Lung (tissue), 12 donors: ENCODE measurements around the gene ART1. TPM values are rescaled to one million over a fixed set of nuclear protein-coding genes. Genes with fewer than 3 reads are reported as not detected.

Experiments
- ATAC-seq: fragments of 200-7000 bp; cut with Tn5 transposase; one replicate; pipeline ENCODE4 v1.9.1; 2020; ENCODE audit warnings: moderate number of reproducible peaks; ENCODE audit not compliant: insufficient read depth, low FRiP score
- DNase-seq, 3 donors: peaks; one replicate each; pipeline ENCODE4 v3.0.0-alpha.2; 2013 to 2017
- H3K27ac ChIP-seq, 2 donors: one replicate each; pipeline ENCODE4 v1.5.1; 2013; ENCODE audit warnings: mild to moderate bottlenecking in 2 of 2, moderate library complexity in 2 of 2, control low read depth in 1 of 2, inconsistent platforms in 1 of 2, low read depth in 1 of 2, low read length in 1 of 2
- H3K27me3 ChIP-seq, 3 donors: one replicate each; pipeline ENCODE4 v1.5.1; 2013; ENCODE audit warnings: low read length in 2 of 3; ENCODE audit not compliant: control insufficient read depth in 3 of 3, insufficient read depth in 3 of 3
- H3K36me3 ChIP-seq, 4 donors: one replicate each; pipeline ENCODE4 v1.5.1; 2013; ENCODE audit warnings: low read length in 4 of 4, mild to moderate bottlenecking in 1 of 4, moderate library complexity in 1 of 4; ENCODE audit not compliant: control insufficient read depth in 4 of 4, insufficient read depth in 4 of 4
- H3K4me1 ChIP-seq, 5 donors: one replicate each; pipeline ENCODE4 v1.5.1; 2013; ENCODE audit warnings: low read length in 5 of 5, mild to moderate bottlenecking in 2 of 5, moderate library complexity in 1 of 5; ENCODE audit not compliant: control insufficient read depth in 5 of 5, insufficient read depth in 5 of 5
- H3K4me3 ChIP-seq: one replicate; pipeline ENCODE4 v1.5.1; 2013; ENCODE audit warnings: mild to moderate bottlenecking, control low read depth, moderate library complexity
- H3K9ac ChIP-seq, 2 donors: one replicate each; pipeline ENCODE4 v1.5.1; 2013; ENCODE audit warnings: low read length in 2 of 2, control low read depth in 1 of 2; ENCODE audit not compliant: insufficient read depth in 1 of 2
- H3K9me3 ChIP-seq, 4 donors: one replicate each; pipeline ENCODE4 v1.5.1; 2013; ENCODE audit warnings: low read length in 3 of 4, mild to moderate bottlenecking in 1 of 4, moderate library complexity in 1 of 4; ENCODE audit not compliant: control insufficient read depth in 4 of 4, insufficient read depth in 3 of 4
- CTCF ChIP-seq: IDR thresholded peaks from 2 replicates; pipeline ENCODE4 v1.5.1; 2012; ENCODE audit warnings: mild to moderate bottlenecking; ENCODE audit errors: control extremely low read depth, extremely low read depth
- WGBS, 2 donors: extraction: QIAGEN DNeasy Blood & Tissue Kit; methylation state at CpG; one replicate each; pipeline ENCODE4 v1.1.7; 2013; 5-methylcytosine and 5-hydroxymethylcytosine counted together
- polyA plus RNA-seq, 2 donors: library from polyadenylated mRNA; stranded (reverse); fragments of 200-250 nt; gene quantifications; one replicate each; pipeline ENCODE4 v1.2.1, GENCODE V29; 2013
- total RNA-seq, 2 donors: library from RNA; depleted of rRNA in 1 of 2; stranded (reverse); fragments of >200 nt in 1 of 2; gene quantifications; one replicate each; pipeline ENCODE4 v1.2.1, GENCODE V29; 2014 to 2021
- donor health status: control.
- donor health status: control.
- donor health status: Bipolar disorder and iron deficiency.
- donor health status: healthy.
- donor health status: DM: yes; HTN: yes; CAD: no.

ART1 gene
- total and polyA plus RNA-seq, 4 donors, result 0.14 to 0.80 (median 0.68) TPM; not detected in 1

DNA sequence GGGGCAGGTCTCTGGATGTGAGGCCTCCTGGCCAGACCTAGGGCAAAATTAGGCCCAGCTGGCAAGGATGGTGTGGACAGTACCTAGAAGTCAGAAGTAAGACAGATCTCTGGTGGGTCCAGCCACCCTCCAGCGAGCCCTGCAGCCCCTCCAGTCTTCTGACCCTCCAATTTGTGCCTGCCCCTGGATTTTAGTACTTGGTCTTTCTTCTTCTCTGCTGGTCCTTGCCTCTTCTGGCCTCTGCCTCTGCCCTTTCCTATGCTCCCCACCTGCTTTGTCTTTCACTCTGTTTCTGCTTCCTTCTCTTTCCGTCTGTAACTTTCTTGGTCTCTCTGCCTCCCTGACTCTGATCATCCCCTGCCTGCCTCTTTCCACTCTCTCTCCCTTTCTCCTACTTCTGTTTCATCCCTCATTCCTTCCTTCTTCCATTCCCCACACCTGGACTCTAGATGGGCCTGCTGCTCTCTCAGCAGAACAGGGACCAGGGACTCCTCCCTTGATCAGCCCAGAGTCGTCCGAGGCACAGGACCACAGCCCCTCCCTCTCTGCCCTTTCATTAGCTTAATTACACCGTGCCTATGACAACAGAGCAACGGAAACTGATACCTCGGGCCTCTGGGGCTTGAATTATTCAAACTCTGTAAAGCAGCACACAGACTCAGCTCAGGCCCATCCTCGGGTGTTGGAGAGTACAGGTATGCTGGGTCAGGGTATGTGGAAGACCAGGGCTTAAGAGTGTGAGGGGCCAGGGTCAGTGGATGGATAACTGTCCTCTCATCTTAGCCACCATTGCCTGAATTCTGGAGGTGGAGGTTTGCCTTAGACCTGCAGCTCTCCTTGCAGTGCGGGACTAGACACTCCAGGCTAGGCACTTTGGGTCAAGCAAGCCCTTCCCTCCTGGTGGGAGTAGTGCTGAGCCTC, 26.7 kb downstream of the ART1 start, which contains the start of gene CHRNA10:
Gene CHRNA10, minus strand, starts transcription at position 51 of the 921 bp plus-strand sequence. CDS start 72 bp downstream, outside the sequence.
- peaks cover 26 to 59% (median 43%) of the 10 kb centered on the region in 4 donors for H3K36me3 ChIP-seq

GRCh38 chr11:3674189-3674588, 29.3 kb downstream of the ART1 start:
- H3K9ac ChIP-seq, result no peak overlapping the region
- no peak overlapping the region for H3K4me3 ChIP-seq
- H3K36me3 ChIP-seq, result peaks cover 37 to 61% (median 51%) of the 10 kb centered on the region in 4 donors
- no peaks in the 10 kb centered on the region for H3K4me1 ChIP-seq
- H3K9me3 ChIP-seq, result peaks cover 0 to 5% (median 0%) of the 10 kb centered on the region in 4 donors
- no peak for ATAC-seq
- no peak for TF ChIP-seq CTCF
- H3K27me3 ChIP-seq, result no peaks in the 10 kb centered on the region
- H3K27ac ChIP-seq, result no peak overlapping the region
- DNase-seq, result no peak
- WGBS, 2 donors, result 93 to 96% methylated on average over 1 of the region's 1 CpG

More for the DNA sequence above, 26.7 kb downstream of the ART1 start, which contains the start of gene CHRNA10:
- ATAC-seq (no peak), DNase-seq (no peak)
- peaks cover 0 to 5% (median 0%) of the 10 kb centered on the region in 4 donors for H3K9me3 ChIP-seq
- H3K27ac ChIP-seq, result no peak within 1 kb of the TSS
- no peaks in the 10 kb centered on the region for H3K27me3 ChIP-seq
- no peaks in the 10 kb centered on the region for H3K4me1 ChIP-seq
- no peak within 1 kb of the TSS for H3K4me3 ChIP-seq
- 84 to 91% methylated on average over 9 of the region's 9 CpGs for WGBS, 2 donors
- no peak for TF ChIP-seq CTCF
- H3K9ac ChIP-seq, result no peak within 1 kb of the TSS

GRCh38 chr11:3675971-3676370, 31.0 kb downstream of the ART1 start:
- Histone ChIP-seq H3K9ac (no peak overlapping the region), H3K4me3 (no peak overlapping the region), H3K4me1 (no peaks in the 10 kb centered on the region), H3K36me3 (peaks cover 50 to 67% (median 56%) of the 10 kb centered on the region in 4 donors), H3K9me3 (no peaks in the 10 kb centered on the region), H3K27me3 (no peaks in the 10 kb centered on the region), H3K27ac (no peak overlapping the region)
- DNase-seq (no peak), ATAC-seq (no peak)
- WGBS, 2 donors, result 97 to 99% methylated on average over 11 of the region's 11 CpGs
- no peak for TF ChIP-seq CTCF
